Cardiac fibroblast (primary cell): ENCODE results near the gene MCRIP2.

ENCODE experiments used
- DNase-seq, 2 donors: peaks; one replicate each; pipeline versions ENCODE4 v3.0.0 to v3.0.0-alpha.2; 2010; ENCODE audit warnings: low read depth in 2 of 2
- H3K4me3 ChIP-seq, 2 donors: replicated peaks in 1 of 2; 1 replicate in 1 of 2; 2 replicates in 1 of 2; pipeline ENCODE4 v1.5.1; 2011; ENCODE audit warnings: low read depth in 2 of 2, low read length in 2 of 2, mild to moderate bottlenecking in 2 of 2, moderate library complexity in 1 of 2
- CTCF ChIP-seq: IDR thresholded peaks from one replicate; pipeline ENCODE4 v1.5.1; 2011; ENCODE audit warnings: low read depth, mild to moderate bottlenecking, low read length, inconsistent platforms

MCRIP2 gene

DNA sequence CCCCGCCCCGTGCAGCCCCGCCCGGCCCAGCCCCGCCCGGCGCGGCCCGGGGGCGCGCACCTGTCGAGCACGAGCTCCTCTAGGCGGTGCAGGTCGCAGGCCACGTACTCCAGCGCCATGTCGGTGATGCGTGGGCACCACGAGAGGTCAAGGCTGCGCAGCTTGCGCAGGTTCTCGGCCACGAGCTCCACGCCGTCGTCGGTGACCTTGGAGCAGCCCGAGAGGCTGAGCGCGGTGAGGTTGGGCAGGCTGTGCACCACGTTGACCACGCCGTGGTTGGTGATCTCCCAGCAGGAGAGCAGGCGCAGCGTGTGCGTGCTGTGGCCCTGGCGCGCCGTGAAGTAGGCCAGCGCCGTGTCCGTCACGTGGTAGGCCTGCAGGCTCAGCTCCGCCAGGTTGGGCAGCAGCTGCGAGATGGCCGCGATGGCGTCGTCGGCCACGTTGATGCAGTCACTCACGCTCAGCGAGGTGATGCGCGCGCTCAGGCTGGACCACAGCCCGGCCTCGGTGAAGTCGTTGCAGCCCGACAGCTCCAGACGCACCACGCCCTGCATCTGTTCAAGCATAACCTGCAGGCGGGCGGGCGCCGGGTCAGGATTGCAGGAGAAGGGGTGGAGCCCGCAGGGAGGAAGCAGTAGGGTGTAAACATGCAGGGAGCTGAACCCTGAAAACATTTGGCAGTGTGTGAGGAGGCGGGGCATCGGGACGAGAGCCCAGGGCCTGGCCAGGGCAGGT, 53.9 kb downstream of the MCRIP2 start:
- no peak for DNase-seq
- H3K4me3 ChIP-seq, result no peak overlapping the region
- no peak for TF ChIP-seq CTCF
